Neural cell (in vitro differentiated cells): ENCODE measurements around the gene BCL2L12. TPM values are rescaled to one million over a fixed set of nuclear protein-coding genes. Genes with fewer than 3 reads are reported as not detected.

Source experiments
- H2AFZ ChIP-seq: fragments of 200-600, 300-800 bp; sonication (generic), shearing (Covaris generic); 2 replicates; pipeline ENCODE4 v1.6.0; 2014; ENCODE audit warnings: low read depth, mild to moderate bottlenecking, antibody characterized with exemption, low read length, moderate library complexity
- H3F3A ChIP-seq: fragments of 200-600 bp; shearing (Covaris generic); 2 replicates; pipeline ENCODE4 v1.6.1; 2016; ENCODE audit warnings: mild to moderate bottlenecking, moderate library complexity, mixed read lengths, antibody characterized with exemption, low read length; ENCODE audit not compliant: insufficient read depth, poor library complexity, severe bottlenecking
- H3K27ac ChIP-seq: fragments of 200-600, 300-800 bp; sonication (generic), shearing (Covaris generic); 2 replicates; pipeline ENCODE4 v1.5.1; 2014; ENCODE audit warnings: mild to moderate bottlenecking, low read length, moderate library complexity
- H3K27me3 ChIP-seq: fragments of 300-800, 200-600 bp; sonication (generic), shearing (Covaris generic); 2 replicates; pipeline ENCODE4 v1.6.0; 2014; ENCODE audit warnings: mild to moderate bottlenecking, low read depth, low read length, moderate library complexity; ENCODE audit not compliant: insufficient read depth
- H3K36me3 ChIP-seq: fragments of 300-800, 200-600 bp; sonication (generic), shearing (Covaris generic); 2 replicates; pipeline ENCODE4 v1.5.1; 2014; ENCODE audit warnings: mild to moderate bottlenecking, antibody characterized with exemption, low read length, moderate library complexity; ENCODE audit not compliant: insufficient read depth
- H3K4me2 ChIP-seq: fragments of 300-800, 200-600 bp; sonication (generic), shearing (Covaris generic); 2 replicates; pipeline ENCODE4 v1.6.0; 2014; ENCODE audit warnings: mild to moderate bottlenecking, low read length
- H3K4me3 ChIP-seq: fragments of 300-800, 200-600 bp; sonication (generic), shearing (Covaris generic); 2 replicates; pipeline ENCODE4 v1.5.1; 2014; ENCODE audit warnings: mild to moderate bottlenecking, low read length, moderate library complexity
- H3K79me2 ChIP-seq: fragments of 200-600 bp; shearing (Covaris generic); replicated peaks from 2 replicates; pipeline ENCODE4 v1.6.0; 2014; ENCODE audit warnings: mild to moderate bottlenecking, low read length, moderate library complexity; ENCODE audit not compliant: insufficient read depth
- H3K9ac ChIP-seq: fragments of 300-800, 200-600 bp; sonication (generic), shearing (Covaris generic); 2 replicates; pipeline ENCODE4 v1.6.1; 2016; ENCODE audit warnings: mild to moderate bottlenecking, low read length, mixed read lengths
- H3K9me2 ChIP-seq: fragments of 200-600 bp; shearing (Covaris generic); 2 replicates; pipeline ENCODE4 v1.6.1; 2016; ENCODE audit warnings: mild to moderate bottlenecking, low read length, mixed read lengths; ENCODE audit not compliant: insufficient read depth
- H3K9me3 ChIP-seq: fragments of 200-600, 300-800 bp; sonication (generic), shearing (Covaris generic); 2 replicates; pipeline ENCODE4 v1.6.1; 2016; ENCODE audit warnings: mild to moderate bottlenecking, mixed run types, low read length, moderate library complexity, mixed read lengths
- H4K20me1 ChIP-seq: fragments of 200-600 bp; shearing (Covaris generic); 2 replicates; pipeline ENCODE4 v1.6.1; 2016; ENCODE audit warnings: mild to moderate bottlenecking, mixed run types; ENCODE audit not compliant: insufficient read depth
- CTCF ChIP-seq: fragments of 450-650 bp; IDR thresholded peaks from 2 replicates; pipeline ENCODE4 v1.5.1; 2014; ENCODE audit warnings: antibody characterized with exemption, mild to moderate bottlenecking, moderate library complexity; ENCODE audit not compliant: poor library complexity, severe bottlenecking
- EP300 ChIP-seq: fragments of 450-650 bp; conservative IDR thresholded peaks from 2 replicates; pipeline ENCODE4 v1.6.1; 2014; ENCODE audit warnings: antibody characterized with exemption, mild to moderate bottlenecking, moderate library complexity; ENCODE audit not compliant: poor library complexity, severe bottlenecking
- EZH2 ChIP-seq: fragments of 200-600, 300-800 bp; shearing (Covaris generic), sonication (generic); IDR thresholded peaks from 2 replicates; pipeline ENCODE4 v1.6.1; 2014; ENCODE audit warnings: antibody characterized with exemption, low read length, borderline replicate concordance, mild to moderate bottlenecking; ENCODE audit not compliant: insufficient read depth, poor library complexity, severe bottlenecking
- MXI1 ChIP-seq: fragments of 450-650 bp; conservative IDR thresholded peaks from 2 replicates; pipeline ENCODE4 v1.6.1; 2014; ENCODE audit warnings: antibody characterized with exemption, mild to moderate bottlenecking; ENCODE audit not compliant: poor library complexity, severe bottlenecking
- POLR2AphosphoS5 ChIP-seq: IDR thresholded peaks from 2 replicates; pipeline ENCODE4 v1.6.1; 2012
- RAD21 ChIP-seq: fragments of 450-650 bp; conservative IDR thresholded peaks from 2 replicates; pipeline ENCODE4 v1.6.1; 2014; ENCODE audit warnings: antibody characterized with exemption, mild to moderate bottlenecking, moderate library complexity
- SMC3 ChIP-seq: fragments of 450-650 bp; conservative IDR thresholded peaks from 2 replicates; pipeline ENCODE4 v1.6.1; 2014; ENCODE audit warnings: antibody characterized with exemption, mild to moderate bottlenecking, moderate library complexity; ENCODE audit not compliant: poor library complexity
- polyA plus RNA-seq: library from polyadenylated mRNA; depleted of rRNA; stranded (reverse); fragments of >200 nt; gene quantifications from 2 replicates; pipeline ENCODE4 v1.2.3, GENCODE V29; 2014

BCL2L12 gene
- polyA plus RNA-seq, 1 donor from 2014 or later = 1.1 TPM

- no peaks in the 10 kb centered on the region for H3K27me3 ChIP-seq
- H3K9me3 ChIP-seq = no peaks in the 10 kb centered on the region
- H4K20me1 ChIP-seq = no peaks in the 10 kb centered on the region
- H3K79me2 ChIP-seq = no peaks in the 10 kb centered on the region
- no peak overlapping the region for H3K9ac ChIP-seq
- H2AFZ ChIP-seq = no peak overlapping the region
- H3F3A ChIP-seq = peaks cover 2% of the 10 kb centered on the region
- TF ChIP-seq POLR2AphosphoS5 = no peak
- no peak for TF ChIP-seq SMC3
- no peak for TF ChIP-seq MXI1
- no peak for TF ChIP-seq EP300
- no peak for TF ChIP-seq EZH2
- no peak for TF ChIP-seq RAD21
- TF ChIP-seq CTCF = no peak
- H3K9me2 ChIP-seq = no peaks in the 10 kb centered on the region
- no peak overlapping the region for H3K4me2 ChIP-seq
- no peak overlapping the region for H3K27ac ChIP-seq
- H3K4me3 ChIP-seq = no peak overlapping the region
- no peaks in the 10 kb centered on the region for H3K36me3 ChIP-seq
Measured at GRCh38 chr19:49635530-49636232, 30.1 kb upstream of the BCL2L12 start.

GRCh38 chr19:49636233-49636932, 29.4 kb upstream of the BCL2L12 start:
- Histone ChIP-seq H3K4me3 (no peak overlapping the region), H3K9me2 (no peaks in the 10 kb centered on the region), H4K20me1 (no peaks in the 10 kb centered on the region), H3F3A (peaks cover 5% of the 10 kb centered on the region), H3K36me3 (no peaks in the 10 kb centered on the region), H3K9ac (no peak overlapping the region), H3K4me2 (no peak overlapping the region), H3K27ac (no peak overlapping the region), H3K79me2 (no peaks in the 10 kb centered on the region), H2AFZ (no peak overlapping the region), H3K27me3 (no peaks in the 10 kb centered on the region), H3K9me3 (no peaks in the 10 kb centered on the region)
- TF ChIP-seq SMC3 = no peak
- TF ChIP-seq POLR2AphosphoS5 = peak; percentile 23

- Histone ChIP-seq H3K79me2 (peaks cover 9% of the 10 kb centered on the region), H3K4me2 (no peak overlapping the region), H3K4me3 (no peak overlapping the region), H3K27me3 (no peaks in the 10 kb centered on the region), H3K27ac (no peak overlapping the region), H4K20me1 (no peaks in the 10 kb centered on the region), H3K9me2 (no peaks in the 10 kb centered on the region), H3K9me3 (no peaks in the 10 kb centered on the region), H3K36me3 (no peaks in the 10 kb centered on the region), H3K9ac (no peak overlapping the region), H2AFZ (no peak overlapping the region), H3F3A (peaks cover 5% of the 10 kb centered on the region)
- TF ChIP-seq POLR2AphosphoS5 (peak; percentile 6), MXI1 (no peak)
Measured at GRCh38 chr19:49637821-49638738, 27.7 kb upstream of the BCL2L12 start.
